GM18873 (cell line): ENCODE measurements around the gene CASR.

Experiments
- ATAC-seq: cut with Tn5 transposase; IDR thresholded peaks from one replicate; pipeline ENCODE4 v1.9.1; 2021; ENCODE audit warnings: mild to moderate bottlenecking, moderate library complexity, moderate number of reproducible peaks; ENCODE audit not compliant: unreplicated experiment, low FRiP score

Gene CASR

DNA sequence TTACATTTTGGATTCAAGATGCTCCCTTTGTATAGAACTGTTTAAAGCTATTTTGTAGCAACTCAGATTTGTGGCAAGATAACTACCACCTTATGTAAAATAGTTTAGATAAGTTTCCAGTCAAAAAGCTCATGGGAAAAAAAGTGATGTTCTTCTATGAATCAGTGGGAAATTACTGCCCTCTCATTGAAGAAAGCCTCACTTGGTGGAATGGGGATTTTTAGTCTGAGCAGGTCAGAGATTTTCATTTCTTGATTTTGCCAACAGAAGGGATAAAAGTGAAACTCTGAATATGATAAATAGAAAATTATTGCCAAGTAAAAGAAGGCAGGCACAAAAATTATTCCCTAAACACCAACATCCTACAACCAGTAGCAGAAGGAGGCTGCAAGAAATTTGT, 115.7 kb downstream of the CASR start:
- no peak for ATAC-seq

DNA sequence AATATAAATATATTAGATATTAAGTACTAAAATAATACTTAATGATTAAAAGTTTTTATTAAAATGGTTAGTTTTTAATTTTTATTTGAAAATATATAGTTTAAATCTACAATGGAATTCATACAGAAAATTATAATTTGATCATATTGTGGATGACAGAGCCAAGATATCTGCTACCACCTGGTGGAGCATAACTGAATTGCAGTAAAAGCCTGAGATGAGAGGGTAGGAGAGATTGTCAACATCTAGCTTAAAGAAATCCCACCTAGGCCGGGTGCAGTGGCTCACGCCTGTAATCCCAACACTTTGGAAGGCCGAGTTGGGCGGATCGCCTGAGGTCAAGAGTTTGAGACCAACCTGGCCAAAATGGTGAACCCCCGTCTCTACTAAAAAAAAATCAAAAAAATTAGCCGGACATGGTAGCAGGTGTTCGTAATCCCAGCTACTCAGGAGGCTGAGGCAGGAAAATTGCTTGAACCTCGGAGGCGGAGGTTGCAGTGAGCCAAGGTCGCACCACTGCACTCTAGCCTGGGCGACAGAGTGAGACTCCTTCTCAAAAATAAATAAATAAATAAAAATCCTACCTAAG, 116.5 kb downstream of the CASR start:
- ATAC-seq: no peak

DNA sequence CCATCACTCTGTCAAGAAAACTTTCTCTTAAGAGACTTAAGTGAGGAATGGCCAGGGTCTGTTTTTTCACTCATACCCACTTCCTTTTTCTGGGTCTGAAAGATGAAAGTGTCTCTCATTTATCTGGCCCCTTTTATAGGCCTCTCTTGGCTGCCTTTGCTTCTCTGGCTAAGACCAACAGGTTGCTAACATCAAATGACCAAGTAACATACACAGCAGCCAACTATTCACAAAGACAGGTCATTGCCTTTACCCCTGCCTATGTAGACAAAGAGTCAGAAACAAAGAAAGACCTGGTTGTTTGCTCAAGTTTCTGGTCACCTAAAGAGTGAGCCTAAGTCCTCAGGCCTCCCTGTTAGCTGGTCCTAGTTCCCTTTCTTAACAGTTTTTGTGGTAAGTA, 117.6 kb downstream of the CASR start:
- no peak for ATAC-seq

DNA sequence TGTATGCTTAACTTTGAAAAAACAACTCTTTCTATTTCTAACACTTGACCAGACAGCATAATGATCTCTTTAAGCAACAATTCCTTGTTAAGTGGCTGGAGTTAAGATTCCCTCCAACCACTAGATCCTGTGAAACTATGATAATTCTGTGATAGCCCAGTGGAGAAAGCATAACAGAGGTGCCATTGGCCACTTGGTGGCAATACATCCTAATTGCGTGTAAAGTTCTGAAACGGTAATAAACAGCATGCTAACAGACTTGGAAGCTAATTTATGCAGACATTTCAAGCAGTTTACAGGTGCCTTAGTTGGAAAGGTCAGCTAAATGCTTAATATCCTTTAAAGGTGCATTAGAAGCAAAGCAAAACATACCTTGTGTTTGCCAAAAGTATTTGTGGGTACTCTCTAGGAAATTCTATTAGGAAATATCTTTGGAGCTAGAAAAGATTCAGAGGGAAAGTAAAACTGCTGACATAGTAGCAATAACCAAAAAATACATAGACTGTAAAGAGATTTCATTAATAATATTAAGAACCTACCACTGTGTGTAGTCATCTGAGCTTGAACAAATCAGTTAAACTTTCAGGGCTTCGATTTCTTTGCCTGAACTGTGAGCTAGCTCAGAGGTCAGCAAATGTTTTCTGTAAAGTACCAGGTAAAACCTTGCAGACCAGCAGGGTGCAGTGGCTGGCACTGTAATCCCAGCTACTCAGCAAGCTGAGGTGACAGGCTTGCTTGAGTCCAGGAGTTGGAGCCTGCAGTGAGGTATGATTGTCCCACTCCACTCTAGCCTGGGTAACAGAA, 122.6 kb downstream of the CASR start:
- ATAC-seq: no peak

DNA sequence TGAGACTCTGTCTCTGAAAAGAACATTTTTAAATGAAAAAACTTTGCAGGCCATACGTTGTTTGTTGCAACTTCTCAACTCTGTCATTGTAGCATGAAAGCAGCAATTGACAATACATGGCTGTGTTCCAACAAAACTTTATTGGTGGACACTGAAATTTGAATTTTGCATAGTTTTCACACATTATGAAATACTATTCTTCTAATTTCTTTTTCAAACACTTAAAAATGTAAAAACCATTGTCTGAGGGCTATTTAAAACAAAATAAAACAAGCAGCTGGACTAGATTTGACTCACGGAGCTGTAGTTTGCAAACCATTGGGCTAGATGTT, 123.1 kb downstream of the CASR start:
- no peak for ATAC-seq

DNA sequence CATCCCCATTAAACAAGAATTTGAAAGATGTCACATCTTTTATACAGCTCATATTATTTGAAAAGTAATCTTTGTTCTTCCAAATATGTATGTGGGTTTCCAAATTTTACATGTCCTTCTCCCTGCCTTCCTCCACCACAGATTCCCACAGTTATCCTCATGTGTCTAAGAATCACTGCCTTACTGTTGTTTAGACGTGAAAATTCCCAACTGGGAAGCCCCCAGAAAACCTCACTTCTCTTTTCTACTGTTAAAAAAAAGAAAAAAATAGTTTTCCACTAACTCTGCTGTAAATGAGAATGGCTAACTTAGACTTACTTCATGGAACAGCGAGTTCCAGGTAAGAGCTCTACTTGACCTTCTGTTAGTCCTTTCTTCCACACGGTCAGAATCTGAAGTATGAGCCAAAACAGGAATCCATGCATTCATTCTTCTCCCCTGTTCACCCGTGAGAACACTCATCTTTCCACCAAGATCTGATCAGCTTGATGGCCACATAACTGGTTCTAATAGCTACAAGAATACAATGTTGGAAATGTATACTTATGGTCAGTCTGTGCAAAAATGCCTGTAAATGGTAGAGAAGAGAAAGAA, 123.7 kb downstream of the CASR start:
- ATAC-seq: no peak

DNA sequence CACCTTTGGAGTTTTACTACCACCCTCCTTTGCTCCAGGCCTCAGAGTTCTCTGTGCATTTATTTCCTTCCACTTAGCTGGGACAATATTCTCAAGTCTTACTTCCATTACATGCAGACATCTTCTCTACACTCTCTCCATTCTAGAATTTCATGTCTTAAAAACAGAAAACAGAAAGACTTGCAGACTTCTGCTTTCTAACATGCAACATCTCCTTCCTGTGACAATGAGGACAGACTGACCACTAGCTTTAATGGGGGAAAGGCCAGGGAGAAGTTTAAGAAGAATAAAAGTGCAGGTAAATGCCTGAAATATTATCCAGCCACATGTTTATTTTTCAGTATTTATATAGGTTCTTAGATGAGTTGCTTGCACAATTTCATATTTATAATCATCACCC, 124.5 kb downstream of the CASR start:
- ATAC-seq: no peak

DNA sequence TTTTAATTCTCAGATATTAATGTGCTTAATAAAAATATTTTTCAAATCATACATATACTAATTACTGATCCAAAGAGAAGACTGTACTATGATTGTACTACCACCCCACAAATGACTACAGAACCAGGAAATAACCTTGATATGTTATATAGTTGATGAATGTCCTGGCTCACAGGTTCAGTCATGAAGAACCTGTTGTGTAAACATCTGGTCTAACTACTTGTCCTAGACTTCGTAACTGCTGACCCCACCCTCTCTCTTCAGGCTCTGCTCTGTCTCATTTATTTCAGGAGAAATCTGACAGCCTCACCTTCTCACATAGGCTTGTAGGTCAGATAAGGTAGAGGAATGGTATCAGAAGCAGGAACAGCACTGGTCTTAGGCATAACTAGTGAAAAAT, 126.9 kb downstream of the CASR start:
- ATAC-seq: no peak

DNA sequence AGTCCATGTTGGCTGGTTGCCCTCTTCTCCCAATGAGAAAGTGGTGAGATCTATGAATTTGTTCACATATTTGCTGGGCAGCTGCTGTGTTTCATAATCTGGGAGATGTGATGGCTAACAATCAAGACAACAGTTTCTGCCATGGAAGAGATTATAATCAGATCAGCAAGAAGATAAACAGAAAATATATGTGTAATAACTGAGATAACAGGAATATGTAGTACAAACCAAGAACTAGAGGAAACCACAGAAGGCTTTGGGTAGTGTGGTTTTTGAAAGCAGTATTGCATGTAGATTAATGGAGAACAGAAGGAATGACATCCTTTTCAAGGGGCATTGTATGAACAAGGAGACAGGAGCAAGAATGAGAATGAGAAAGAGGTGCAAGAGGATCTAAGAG, 129.4 kb downstream of the CASR start:
- no peak for ATAC-seq

DNA sequence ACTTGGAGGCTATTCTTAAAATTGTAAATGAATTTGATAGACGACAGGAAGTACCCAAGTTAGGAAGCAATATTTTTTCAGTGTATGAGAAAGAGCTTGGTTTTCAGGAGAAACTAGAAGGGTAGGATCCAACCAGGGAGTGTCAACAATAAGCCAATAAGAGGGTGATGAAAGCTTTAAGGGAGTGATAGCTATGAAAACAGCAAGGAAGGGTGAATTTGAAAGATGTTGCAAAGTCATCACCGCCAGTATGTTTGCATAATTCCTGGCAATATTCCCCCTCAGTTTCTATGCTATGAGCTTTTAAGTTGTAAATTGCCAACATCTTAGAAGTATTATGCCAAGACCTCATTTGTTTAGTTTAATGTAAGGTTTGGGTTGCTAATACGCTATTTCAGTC, 129.8 kb downstream of the CASR start:
- ATAC-seq: no peak

DNA sequence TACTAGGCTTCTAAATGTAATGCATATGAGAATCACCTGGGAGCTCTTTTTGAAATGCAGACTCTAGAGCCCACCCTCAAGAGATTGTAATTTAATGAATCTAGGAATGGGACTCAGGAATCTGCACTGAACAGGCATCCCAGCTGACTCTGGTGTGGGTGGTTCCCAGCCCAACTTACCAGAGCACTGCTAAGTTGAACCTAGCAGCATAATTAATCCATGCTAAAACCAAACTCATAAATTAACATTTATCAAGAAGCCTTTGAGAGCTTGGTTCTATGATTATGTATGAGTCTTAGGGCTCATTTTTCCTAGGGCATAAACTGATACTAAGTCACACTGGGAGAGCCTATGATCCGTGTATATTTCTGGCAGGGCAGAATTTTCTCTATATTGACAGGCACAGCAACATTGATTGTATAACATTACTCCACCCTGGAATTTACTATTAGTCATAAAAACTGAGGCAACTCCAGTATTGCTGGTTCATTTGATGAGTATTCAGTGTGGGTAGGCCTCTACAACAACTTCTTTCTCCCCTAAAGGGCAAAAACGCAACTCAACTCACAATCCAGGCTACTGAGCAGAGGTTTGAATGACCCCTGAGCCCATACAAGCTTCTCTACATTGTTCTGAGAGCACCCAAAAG, 130.9 kb downstream of the CASR start:
- ATAC-seq: no peak

DNA sequence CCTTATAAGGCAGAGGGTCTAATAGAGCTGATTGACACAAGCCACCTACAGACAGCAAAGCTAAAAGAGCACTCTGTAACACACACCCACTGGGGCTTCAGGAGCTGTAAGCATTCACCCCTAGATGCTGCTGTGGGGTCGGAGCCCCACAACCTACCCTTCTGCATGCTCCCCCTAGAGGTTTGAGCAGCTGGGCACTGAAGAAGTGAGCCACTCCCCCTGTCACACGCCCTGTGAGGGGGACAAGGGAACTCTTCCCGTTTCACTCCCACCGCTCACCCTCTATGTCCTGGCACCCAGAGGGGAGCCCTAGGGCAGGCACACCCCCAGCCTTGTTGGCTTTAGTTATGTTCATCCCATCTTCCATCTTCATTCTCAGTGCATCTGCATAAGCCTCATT, 132.2 kb downstream of the CASR start:
- ATAC-seq: no peak

DNA sequence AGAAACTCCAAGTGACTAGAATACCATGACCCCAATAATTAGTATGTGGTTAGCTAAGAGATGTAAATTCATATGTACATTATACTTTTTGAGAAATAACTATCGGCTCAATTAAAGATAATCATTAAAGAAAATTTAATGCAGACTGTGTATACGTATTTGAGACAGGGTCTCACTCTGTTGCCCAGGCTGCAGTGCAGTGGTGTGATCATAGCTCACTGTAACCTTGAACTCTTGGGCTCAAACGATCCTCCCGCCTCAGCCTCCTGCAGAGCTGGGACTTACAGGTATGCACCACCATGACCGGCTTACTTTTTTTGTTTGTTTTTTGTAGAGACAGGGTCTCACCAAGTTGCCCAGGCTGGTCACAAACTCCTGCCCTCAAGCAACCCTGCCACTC, 132.9 kb downstream of the CASR start:
- ATAC-seq: no peak

DNA sequence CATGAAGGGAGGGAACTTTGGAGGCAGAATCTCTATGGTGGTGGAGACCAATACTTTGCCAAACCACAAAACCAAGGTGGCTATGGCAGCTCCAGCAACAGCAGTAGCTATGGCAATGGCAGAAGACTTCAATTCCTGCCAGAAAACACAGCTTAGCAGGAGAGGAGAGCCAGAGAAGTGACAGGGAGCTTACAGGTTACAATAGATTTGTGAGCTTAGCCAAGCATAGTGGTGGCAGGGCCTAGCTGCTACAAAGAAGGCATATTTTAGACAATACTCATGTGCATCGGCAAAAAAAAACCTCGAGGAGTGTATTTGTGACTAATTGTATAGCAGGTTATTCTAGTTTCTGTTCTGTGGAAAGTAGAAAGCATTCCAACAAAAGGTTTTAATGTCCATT, 135.2 kb downstream of the CASR start:
- no peak for ATAC-seq

DNA sequence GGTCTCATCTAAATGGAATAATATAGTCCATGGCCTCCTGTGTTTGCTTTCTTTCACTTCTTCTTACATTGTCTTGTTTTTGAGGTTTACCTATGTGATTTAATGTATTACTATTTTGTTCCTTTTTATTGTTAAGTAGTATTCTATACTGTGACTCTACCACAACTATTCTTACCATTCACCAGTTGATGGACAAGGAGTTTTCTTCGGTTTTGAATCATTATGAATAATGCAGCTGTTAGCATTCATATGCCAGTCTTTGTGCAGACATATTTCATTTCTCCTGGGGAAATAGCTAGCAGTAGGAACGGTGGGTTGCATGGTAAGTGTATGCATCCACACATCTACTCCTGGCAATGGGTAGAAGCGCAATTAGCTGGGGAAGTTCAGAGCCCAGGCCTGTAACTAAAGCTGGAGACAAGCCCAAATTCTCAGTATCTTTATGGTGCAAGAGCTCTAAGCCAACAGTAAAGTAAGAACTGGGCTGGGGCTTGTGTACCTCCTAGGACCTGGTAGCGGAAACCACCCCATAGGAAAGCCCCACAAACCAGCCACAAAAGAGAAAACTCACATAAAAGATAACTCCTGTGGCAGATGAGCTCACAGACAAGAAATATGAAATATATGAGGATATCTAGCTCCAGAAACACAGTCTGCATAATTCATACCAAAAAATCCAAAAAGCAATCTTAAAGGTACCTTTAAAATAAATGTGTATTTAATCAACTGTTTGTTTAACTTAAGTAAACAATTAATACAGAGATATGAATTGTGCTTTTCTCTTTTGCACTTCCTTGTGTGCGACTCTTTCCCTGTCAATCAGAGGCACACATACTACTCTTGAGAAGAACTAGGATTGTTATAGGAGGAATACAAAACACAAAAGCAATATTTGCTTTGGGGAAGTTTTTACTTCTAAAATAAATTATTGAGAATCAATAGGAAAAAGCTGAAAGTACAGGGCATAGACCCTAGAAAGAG, 138.9 kb downstream of the CASR start:
- ATAC-seq: peak; percentile 68

DNA sequence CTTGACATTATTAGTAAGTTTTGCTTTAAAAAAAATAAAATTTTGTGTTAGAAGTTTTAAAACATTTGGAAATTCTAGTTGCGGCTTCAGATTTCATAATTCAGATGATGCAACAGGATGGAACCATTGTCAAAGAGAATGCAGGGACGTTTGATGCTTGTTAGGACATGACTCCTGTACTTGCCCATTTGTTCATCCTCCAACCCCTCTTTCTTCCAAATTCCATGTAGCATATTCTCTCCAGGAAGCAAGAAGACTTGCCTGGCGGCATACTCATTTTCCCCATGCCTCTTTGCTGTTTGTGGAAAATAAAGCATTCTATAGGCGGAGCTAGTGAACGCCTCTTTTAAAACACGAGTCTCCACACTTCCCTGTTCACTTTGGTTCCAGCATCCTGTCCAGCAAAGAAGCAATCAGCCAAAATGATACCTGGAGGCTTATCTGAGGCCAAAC, 141.4 kb downstream of the CASR start, which contains the start of gene CSTA:
CSTA (plus strand) TSS at position 378 of the 453 bp plus-strand sequence; CDS start at position 423, 45 bp downstream.
- ATAC-seq: no peak

DNA sequence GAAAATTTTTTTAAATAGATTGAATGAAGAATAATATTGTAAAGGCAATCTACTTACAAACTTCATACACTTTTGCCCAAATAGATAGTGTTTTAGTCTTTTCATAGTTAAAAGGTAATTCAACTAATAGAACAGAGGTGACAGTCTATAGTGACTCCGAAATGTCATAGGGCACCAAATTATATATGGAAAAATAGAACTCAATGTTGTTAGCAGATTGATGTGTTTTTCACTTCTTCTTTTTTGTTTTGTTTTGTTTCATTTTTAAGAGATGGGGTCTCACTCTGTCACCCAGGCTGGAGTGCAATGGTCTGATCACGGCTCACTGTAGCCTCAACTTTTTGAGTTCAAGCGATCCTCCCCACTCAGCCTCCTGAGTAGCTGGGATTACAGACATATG, 142.3 kb downstream of the CASR start:
- ATAC-seq: no peak

DNA sequence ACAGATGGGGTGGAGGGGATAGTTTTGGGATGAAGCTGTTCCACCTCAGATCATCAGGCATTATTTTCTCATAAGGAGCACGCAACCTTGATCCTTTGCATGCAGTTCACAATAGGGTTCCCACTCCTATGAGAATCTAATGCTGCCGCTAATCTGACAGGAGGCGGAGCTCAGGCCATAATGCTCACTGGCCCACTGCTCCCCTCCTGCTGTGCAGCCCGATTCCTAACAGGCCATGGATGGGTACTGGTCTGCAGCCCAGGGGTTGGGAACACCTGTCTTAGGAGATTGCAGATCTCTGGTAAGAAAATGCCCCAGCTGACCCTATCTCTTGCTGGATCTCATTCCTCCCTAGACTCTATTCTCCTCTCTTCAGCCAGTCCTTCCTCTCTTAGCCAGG, 148.4 kb downstream of the CASR start:
- ATAC-seq: no peak

DNA sequence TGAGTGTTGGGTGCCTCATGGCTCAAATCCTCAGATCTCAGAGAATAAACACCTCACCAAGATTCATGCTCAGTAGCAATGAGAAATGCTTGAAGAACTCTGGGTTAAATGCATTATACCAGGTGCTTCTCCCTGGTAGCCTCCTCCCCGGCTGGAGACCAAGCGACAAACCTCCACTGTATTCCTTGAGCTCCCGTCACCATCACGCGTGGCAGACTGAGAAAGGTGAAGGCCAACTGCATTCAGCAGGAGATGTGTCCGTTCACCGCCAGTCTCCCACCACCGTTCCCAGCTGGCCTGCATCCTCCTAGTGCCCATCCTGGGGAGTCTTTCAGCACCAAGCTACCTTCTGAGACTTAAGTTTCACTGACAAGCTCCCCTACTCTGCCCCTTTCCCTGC, 149.1 kb downstream of the CASR start:
- no peak for ATAC-seq
